Cerebellar nuclear complex (tissue), 1 donor: ENCODE results near the gene UTS2R.

Experiments
- DNase-seq, 2 experiments: peaks; one replicate each; lab custom pipeline; 2025; lab: John Stamatoyannopoulos, UW

Gene UTS2R

DNA sequence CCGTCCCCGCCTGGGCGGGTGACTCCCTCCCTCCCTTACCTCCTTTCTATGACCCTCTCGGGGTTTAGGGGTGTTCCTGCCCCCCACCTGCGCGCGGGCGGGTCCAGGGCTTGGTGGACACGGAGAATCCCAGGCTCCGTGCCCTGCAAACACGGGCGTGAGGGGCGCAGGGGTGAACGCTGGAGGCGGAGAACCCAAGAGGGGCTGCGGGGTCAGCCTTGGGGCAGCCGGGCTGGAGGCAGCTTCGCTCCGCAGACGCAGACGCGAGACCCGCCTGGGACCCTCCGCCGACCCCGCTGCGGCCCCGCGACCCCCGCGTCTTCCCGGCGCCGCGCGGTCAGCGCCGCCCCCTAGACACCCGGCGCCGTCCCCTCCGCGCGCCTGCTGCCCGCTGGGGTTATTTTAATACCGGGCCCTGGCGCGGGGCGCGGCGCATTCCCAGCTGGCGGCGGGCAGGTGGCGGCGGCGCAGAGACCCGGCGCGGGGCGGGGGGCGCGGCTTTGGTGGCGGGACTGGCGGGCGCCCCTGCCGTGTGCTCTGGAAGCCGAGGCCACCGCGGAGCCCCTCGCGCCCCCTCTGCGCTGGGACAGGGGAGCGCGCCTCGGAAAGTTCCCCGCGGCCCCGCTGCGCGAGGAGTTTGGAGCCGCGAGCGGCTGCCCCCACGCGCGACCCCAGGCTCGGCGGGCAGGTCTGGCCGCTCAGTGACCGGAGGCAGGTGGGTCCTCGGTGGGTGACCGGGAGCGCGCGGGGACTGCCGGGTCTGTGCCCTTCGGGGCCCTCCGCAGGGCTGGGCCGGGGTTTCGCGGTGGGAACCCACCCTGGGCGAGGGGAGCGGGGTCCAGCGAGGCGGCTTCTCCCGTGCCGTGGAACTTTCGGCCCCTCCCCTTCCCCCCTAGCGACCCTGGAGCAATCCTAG lies at the start of gene UTS2R:
Gene UTS2R (plus strand): TSS at position 433 of the 916 bp plus-strand sequence. CDS start 2,560 bp downstream, outside the sequence.
- DNase-seq: no peak

GRCh38 chr17:82321947-82322466 lies 49.6 kb upstream of the UTS2R start:
- DNase-seq: no peak

GRCh38 chr17:82322526-82323453 lies 48.8 kb upstream of the UTS2R start:
- no peak for DNase-seq

- no peak for DNase-seq
Measured at GRCh38 chr17:82323514-82324234, 47.9 kb upstream of the UTS2R start.

- DNase-seq: no peak
Measured at GRCh38 chr17:82324566-82325285, 46.8 kb upstream of the UTS2R start.

- no peak for DNase-seq
Measured at GRCh38 chr17:82325286-82326180, 46.0 kb upstream of the UTS2R start.

GRCh38 chr17:82327289-82327688 lies 44.3 kb upstream of the UTS2R start:
- no peak for DNase-seq

GRCh38 chr17:82327757-82328140 lies 43.8 kb upstream of the UTS2R start:
- no peak for DNase-seq

GRCh38 chr17:82328141-82328993 lies 43.2 kb upstream of the UTS2R start:
- DNase-seq: no peak

- DNase-seq: no peak
Measured at GRCh38 chr17:82328994-82329507, 42.5 kb upstream of the UTS2R start.

- no peak for DNase-seq
Measured at GRCh38 chr17:82329683-82330321, 41.8 kb upstream of the UTS2R start.

DNA sequence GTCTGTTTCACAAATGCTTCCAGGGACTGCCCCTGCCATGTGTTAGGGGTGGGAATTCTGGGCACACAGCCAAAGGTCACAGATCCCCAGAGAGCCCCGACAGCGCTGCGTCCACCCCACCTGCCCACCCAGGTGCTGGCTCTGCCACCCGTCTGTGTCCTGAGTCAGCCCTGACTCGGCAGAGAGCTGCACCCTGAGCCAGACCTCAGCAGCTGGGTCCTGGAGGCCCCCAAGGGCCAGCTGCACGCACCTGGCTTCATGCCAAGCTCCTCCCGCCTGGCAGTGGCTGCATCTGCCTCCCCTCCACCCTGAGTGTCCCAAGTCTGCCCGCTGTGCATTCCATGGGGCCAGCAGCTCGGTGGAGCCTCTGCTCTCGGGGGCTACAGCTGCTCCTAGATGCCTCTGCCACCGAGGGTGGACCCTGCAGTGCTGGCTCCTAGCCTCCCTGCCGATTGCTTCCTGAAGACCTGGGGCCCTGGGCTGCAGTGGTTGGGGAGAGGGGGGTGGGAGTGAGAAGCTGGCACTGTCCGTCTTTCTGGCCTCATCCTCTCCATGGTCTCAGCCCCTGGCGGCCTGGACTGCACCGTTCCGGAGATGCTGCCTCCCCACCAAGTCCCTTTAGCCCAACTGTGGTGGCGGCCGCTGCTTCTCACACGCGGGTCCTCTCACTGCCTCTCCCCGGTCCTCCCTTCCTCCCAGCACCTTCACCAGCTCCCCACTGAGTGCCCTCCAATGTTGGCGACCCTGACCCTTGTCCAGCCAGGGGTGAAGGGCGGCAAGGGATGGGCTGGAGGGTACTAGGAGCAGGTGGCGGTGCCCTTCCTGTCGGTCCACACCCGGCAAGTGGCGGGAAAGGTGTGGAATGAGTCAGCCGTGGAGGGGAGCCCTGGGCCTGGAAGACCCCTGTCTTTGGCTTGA lies 41.0 kb upstream of the UTS2R start:
- no peak for DNase-seq

DNA sequence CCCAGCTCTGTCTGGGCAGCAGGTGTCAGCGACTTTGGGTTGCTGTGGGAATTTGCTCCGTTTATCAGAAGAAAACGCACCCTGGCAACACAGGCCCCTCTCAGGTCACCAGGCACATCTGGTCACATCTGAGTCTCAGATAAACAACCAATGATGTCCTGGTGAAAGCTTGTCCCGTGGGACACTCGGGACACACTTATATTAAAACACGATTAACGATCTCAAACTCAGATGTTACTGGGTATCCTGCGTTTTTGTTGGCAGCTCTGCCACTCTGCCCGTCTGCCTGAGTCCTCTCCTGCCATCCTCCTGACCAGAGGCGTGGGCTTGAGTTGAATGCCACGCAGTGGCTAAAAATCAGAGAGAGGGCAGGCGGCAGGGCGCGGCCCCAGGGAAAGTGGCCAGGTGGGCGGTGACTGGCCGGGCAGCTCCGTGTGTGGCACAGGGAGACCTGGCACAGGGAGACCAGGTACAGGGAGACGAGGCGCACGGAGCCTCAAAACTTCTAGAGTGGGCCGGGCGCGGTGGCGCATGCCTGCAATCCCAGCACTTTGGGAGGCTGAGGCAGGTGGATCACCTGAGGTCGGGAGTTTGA lies 40.1 kb upstream of the UTS2R start:
- no peak for DNase-seq

DNA sequence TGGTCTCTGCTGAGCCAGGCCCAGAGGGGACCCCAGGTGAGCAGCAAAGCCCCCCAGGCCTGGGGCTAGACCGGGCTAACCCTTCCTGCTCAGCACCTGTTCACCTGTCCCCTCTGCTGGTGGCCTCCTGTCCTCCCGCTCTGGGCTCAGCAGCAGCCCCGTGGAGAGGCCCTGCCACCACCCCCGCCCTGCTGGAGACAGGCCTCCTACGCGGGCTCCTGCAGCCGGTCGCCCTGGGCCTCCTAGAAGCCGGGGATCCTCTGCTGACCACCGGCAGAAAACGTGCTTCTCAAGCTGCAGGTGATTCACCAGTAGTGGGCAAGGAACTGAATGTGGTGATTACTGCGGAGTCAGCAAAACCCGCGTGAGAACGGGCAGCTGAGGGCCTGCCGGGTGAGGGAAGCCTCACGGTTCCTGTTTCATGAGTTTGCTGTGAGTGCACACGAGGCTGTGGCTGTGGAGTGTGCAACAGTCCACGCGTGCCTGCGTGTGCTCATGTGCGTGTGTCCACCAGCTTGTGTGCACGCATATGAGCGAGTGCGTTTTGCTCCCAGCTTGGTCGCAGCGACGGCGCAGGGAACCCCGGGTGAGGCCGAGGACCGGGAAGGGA lies 38.8 kb upstream of the UTS2R start:
- no peak for DNase-seq

DNA sequence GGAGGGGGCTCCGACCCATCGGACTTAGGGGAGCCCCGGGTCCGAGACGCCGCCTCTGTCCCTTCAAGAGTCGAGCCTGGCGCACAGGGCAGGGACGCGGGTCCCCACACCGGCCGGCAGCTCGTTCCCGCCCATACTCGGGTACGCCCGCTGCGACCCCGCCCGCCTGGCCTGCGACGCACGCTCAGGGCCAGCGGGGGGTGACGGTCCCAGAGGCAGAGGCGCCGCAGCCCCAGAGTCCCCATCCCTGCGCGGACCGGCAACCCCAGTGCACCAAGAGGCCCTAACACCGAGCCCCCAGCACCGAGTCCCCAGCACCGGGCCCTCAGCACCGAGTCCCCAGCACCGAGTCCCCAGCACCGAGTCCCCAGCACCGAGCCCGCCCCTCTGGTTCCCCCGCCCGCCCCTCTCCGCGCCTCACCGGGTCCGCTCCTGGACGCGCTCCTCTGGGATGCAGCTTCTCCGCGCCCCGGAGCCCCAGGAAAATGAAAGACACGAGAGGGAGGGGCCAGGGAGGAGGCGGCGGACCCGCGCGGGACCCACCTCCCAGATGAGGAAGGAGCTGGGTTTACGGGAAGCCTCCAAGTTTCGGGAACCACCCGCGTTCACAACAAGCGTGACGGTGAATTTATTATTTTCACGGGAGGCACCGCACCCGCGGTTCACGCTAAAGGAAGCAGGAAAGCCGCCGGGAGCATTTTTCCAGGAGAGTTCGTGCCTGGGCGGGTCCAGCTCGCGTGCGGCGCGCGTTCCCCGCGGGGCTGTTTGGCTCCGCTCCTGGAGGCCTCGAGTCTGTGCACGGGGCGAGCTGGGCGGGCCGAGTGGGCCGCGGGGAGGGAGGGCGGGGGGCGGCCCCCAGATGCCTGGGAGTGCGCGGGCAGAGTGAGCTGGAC lies 38.0 kb upstream of the UTS2R start, which contains the start of gene SECTM1:
Gene SECTM1 (minus strand): TSS at position 488 of the 893 bp plus-strand sequence. CDS start 6,526 bp downstream, outside the sequence.
- DNase-seq: no peak
